Pulmonary artery endothelial cell (primary cell): Measurements from ENCODE around the gene ARHGEF38. TPM values are rescaled to one million over a fixed set of nuclear protein-coding genes. Genes with fewer than 3 reads are reported as not detected.
"Not testable (repeated sequence)": the region's sequence is repeated elsewhere in the genome, so short reads cannot be mapped to it uniquely, and the experiment has no call there.

Experiments used
- DNase-seq: peaks from one replicate; pipeline ENCODE4 v3.0.0-alpha.2; 2011; ENCODE audit warnings: low read depth, low spot score
- total RNA-seq: library from RNA; depleted of rRNA; stranded (reverse); fragments of >200 nt; gene quantifications from 2 replicates; pipeline ENCODE4 v1.2.3, GENCODE V29; 2014

ARHGEF38 gene
- total RNA-seq, 1 donor from 2014 or later = not detected

GRCh38 chr4:105710012-105710600 is 157.7 kb downstream of the ARHGEF38 start:
- DNase-seq = no peak

DNA sequence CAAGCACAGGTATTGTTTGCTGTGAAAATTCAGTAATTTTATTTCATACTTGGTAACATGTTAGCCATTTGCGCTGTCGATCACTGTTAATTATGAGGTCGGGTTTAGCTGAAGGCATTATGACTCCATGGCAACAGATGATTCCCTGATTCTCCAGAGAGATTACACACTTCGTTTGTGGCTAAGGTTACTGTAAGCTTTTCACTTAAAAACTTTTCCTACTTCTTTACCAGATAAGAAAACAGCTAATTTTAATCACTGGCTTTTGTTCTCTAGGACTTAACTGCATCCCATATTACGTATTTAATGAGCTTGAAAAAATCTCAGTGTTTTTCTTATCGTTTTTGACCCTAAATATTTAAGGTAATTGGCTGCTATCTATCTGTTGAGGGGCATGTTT is 158.3 kb downstream of the ARHGEF38 start:
- no peak for DNase-seq

DNA sequence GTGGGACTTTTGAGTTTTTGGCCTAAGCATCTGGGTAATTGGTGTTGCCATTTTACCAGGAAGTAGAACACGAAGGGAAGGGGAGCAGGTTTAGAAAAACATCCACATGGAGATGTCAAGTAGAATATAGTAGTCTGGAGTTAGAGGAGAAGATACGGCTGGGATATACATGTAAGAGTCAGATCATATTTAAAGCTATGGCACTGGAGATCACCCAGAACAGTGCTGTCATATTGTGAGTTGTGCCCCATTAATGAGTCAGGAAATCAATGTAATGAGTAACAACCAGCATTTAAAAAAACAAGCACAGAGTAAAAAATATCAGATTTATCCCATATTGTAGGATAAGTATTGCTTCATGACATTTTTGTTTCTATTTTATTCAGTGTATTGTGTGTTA is 160.3 kb downstream of the ARHGEF38 start:
- DNase-seq = no peak

DNA sequence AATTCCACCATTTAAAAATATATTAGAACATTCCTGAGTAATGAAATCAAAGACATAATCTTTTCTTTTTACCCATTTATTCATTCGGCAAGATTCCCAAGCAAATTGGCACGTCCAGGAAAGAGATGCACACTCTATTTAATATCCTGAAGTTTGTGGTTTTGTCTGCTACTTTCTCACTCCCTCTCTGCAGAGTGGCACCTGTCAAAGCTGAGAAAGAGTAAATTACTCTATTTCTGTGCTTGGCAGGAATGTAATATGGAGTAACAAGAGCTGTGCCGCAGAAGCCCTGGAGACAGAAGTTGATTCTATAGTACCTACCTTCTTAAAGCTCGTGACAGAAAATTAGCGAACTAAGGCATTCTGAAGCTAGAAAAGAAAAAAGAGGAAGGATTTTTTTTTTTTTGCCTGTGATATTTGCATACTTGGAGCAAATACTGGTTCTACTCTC is 161.7 kb downstream of the ARHGEF38 start:
- no peak for DNase-seq

DNA sequence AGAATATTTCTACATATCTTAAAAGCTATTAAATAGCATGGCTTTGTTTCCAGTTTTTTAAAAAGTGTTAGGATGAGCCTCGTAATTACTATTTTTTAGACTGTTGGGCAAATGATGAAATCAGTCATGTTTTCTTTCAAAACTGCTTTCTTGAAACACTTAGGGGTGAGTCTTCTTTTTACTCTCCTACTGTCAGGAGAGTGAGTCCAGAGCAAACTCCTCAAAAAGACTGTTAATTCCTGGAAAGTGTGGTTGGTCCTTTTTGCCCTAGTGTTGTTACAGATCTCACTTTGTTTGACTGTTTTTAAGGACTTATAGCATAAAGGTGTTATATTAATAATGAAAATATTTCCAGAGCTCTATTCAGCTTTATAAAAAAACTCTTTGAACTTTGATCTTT is 162.5 kb downstream of the ARHGEF38 start:
- no peak for DNase-seq

- no peak for DNase-seq
Measured at GRCh38 chr4:105715692-105716278, 163.4 kb downstream of the ARHGEF38 start.

GRCh38 chr4:105719204-105719603 is 166.8 kb downstream of the ARHGEF38 start:
- DNase-seq = no peak

DNA sequence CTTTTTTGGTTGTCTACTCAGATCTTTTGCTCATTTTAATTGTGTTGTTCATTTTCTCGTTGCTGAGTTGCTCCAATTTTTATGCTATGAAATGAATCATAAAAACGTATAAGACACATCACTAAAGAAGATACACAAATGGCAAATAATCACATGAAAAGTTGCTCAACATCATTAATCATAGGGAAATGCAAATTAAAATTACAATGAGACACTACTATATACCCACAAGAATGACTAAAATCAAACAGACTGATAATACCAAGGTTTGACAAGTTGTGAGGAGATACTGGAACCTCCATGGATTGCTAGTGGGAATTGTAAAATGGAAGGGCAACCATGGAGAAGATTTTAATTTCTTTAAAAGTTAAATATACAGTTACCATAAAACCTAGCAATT is 173.2 kb downstream of the ARHGEF38 start:
- DNase-seq = no peak

DNA sequence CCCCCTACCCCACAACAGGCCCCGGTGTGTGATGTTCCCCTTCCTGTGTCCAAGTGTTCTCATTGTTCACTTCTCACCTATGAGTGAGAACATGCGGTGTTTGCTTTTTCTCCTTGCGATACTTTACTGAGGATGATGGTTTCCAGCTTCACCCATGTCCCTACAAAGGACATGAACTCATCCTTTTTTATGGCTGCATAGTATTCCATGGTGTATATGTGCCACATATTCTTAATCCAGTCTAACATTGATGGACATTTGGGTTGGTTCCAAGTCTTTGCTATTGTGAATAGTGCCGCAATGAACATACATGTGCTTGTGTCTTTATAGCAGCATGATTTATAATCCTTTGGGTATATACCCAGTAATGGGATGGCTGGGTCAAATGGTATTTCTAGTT is 177.5 kb downstream of the ARHGEF38 start:
- DNase-seq = not testable (repeated sequence)

Other genes starting within 250 kb of the ARHGEF38 start
- gene PPA2, start 78.6 kb upstream of the ARHGEF38 start, total RNA-seq = 69.0 and 79.9 TPM in 2 replicates
- gene INTS12, start 156.1 kb downstream of the ARHGEF38 start, total RNA-seq = 18.5 and 19.1 TPM in 2 replicates
- gene GSTCD, start 156.2 kb downstream of the ARHGEF38 start, total RNA-seq = 14.9 and 21.4 TPM in 2 replicates